Neuronal stem cell (in vitro differentiated cells): Measurements from ENCODE around the gene PAX2.

Experiments used
- DNase-seq: peaks from one replicate; pipeline ENCODE4 v3.0.0-alpha.2; 2013; ENCODE audit warnings: low spot score
- H2AFZ ChIP-seq: one replicate; pipeline ENCODE4 v1.6.1; 2013; ENCODE audit warnings: mild to moderate bottlenecking, low read length, inconsistent platforms
- H2AK5ac ChIP-seq: 2 replicates; pipeline ENCODE4 v1.6.1; 2013; ENCODE audit warnings: low read depth, mild to moderate bottlenecking, inconsistent platforms, low read length, moderate library complexity, mixed read lengths
- H2BK120ac ChIP-seq: 2 replicates; pipeline ENCODE4 v1.6.1; 2013; ENCODE audit warnings: low read depth, mild to moderate bottlenecking, inconsistent platforms, low read length, moderate library complexity, mixed read lengths
- H2BK12ac ChIP-seq: one replicate; pipeline ENCODE4 v1.6.1; 2013; ENCODE audit warnings: low read length, inconsistent platforms
- H2BK15ac ChIP-seq: 2 replicates; pipeline ENCODE4 v1.6.1; 2013; ENCODE audit warnings: mild to moderate bottlenecking, low read length, inconsistent platforms, mixed read lengths
- H2BK5ac ChIP-seq: one replicate; pipeline ENCODE4 v1.6.1; 2013; ENCODE audit warnings: inconsistent platforms, mild to moderate bottlenecking, low read length, moderate library complexity
- H3K14ac ChIP-seq: one replicate; pipeline ENCODE4 v1.6.1; 2013; ENCODE audit warnings: low read length, inconsistent platforms
- H3K18ac ChIP-seq: 2 replicates; pipeline ENCODE4 v1.6.1; 2013; ENCODE audit warnings: low read length, inconsistent platforms
- H3K23ac ChIP-seq: 2 replicates; pipeline ENCODE4 v1.6.1; 2013; ENCODE audit warnings: low read depth, mild to moderate bottlenecking, mixed read lengths, low read length, inconsistent platforms; ENCODE audit not compliant: poor library complexity
- H3K27ac ChIP-seq: replicated peaks from 3 replicates; pipeline ENCODE4 v1.5.1; 2013; ENCODE audit warnings: low read length, inconsistent platforms
- H3K27me3 ChIP-seq, 3 experiments: 2 replicates each; pipeline ENCODE4 v1.6.1; 2013; ENCODE audit warnings: low read length in 3 of 3, mild to moderate bottlenecking in 2 of 3, inconsistent platforms in 1 of 3, low read depth in 1 of 3, mixed read lengths in 1 of 3, moderate library complexity in 1 of 3; ENCODE audit not compliant: control insufficient read depth in 3 of 3, insufficient read depth in 3 of 3
- H3K36me3 ChIP-seq, 2 donors: replicated peaks in 1 of 2; 2 replicates each; pipeline ENCODE4 v1.6.1; 2013; ENCODE audit warnings: low read length in 2 of 2; ENCODE audit not compliant: control insufficient read depth in 2 of 2, insufficient read depth in 2 of 2
- H3K4ac ChIP-seq: 2 replicates; pipeline ENCODE4 v1.6.1; 2013; ENCODE audit warnings: inconsistent platforms, mild to moderate bottlenecking, low read length, moderate library complexity
- H3K4me1 ChIP-seq, 2 donors: 1 replicate in 1 of 2; 2 replicates in 1 of 2; pipeline ENCODE4 v1.6.1; 2013; ENCODE audit warnings: low read length in 2 of 2, low read depth in 1 of 2; ENCODE audit not compliant: control insufficient read depth in 2 of 2, insufficient read depth in 1 of 2
- H3K4me2 ChIP-seq: one replicate; pipeline ENCODE4 v1.6.1; 2013; ENCODE audit warnings: mild to moderate bottlenecking, low read length, inconsistent platforms; ENCODE audit not compliant: insufficient read depth, poor library complexity, severe bottlenecking
- H3K4me3 ChIP-seq, 2 donors: 2 replicates each; pipeline ENCODE4 v1.5.1; 2013; ENCODE audit warnings: low read length in 2 of 2, mild to moderate bottlenecking in 2 of 2, inconsistent platforms in 1 of 2, moderate library complexity in 1 of 2
- H3K79me1 ChIP-seq: one replicate; pipeline ENCODE4 v1.6.1; 2013; ENCODE audit warnings: low read depth, mild to moderate bottlenecking, inconsistent platforms, low read length, moderate library complexity
- H3K9ac ChIP-seq: one replicate; pipeline ENCODE4 v1.6.1; 2013; ENCODE audit warnings: mild to moderate bottlenecking, low read depth, low read length, inconsistent platforms; ENCODE audit not compliant: poor library complexity
- H3K9me3 ChIP-seq, 2 donors: replicated peaks in 1 of 2; 2 replicates each; pipeline versions ENCODE3 to v1.6.1; 2013; ENCODE audit warnings: low read length in 2 of 2, mild to moderate bottlenecking in 2 of 2, inconsistent platforms in 1 of 2, low read depth in 1 of 2, mixed read lengths in 1 of 2, moderate library complexity in 1 of 2; ENCODE audit not compliant: control insufficient read depth in 2 of 2, insufficient read depth in 1 of 2
- H4K8ac ChIP-seq: one replicate; pipeline ENCODE4 v1.6.1; 2013; ENCODE audit warnings: low read depth, mild to moderate bottlenecking, inconsistent platforms, low read length, moderate library complexity
- H4K91ac ChIP-seq: one replicate; pipeline ENCODE4 v1.6.1; 2013; ENCODE audit warnings: low read length, low read depth, mild to moderate bottlenecking, inconsistent platforms; ENCODE audit not compliant: poor library complexity
- WGBS, 2 donors: extraction: QIAGEN DNeasy Blood & Tissue Kit; methylation state at CpG; one replicate each; pipeline ENCODE4 v1.1.7; 2013; ENCODE audit warnings: missing lambda C conversion rate in 2 of 2, mixed read lengths in 1 of 2; ENCODE audit not compliant: insufficient read length in 2 of 2, insufficient replicate concordance in 1 of 2; ENCODE audit errors: extremely low coverage in 2 of 2; 5-methylcytosine and 5-hydroxymethylcytosine counted together

The PAX2 gene

GRCh38 chr10:100750291-100751210, 5.2 kb downstream of the PAX2 start:
- Histone ChIP-seq H3K4me1 (peaks cover 2 to 4% of the 10 kb centered on the region in 2 donors), H3K14ac (no peak overlapping the region), H2AFZ (no peak overlapping the region), H2BK12ac (no peak overlapping the region), H3K4me2 (no peak overlapping the region), H3K27me3 (peaks cover 45 to 100% (median 91%) of the 10 kb centered on the region in 3 experiments), H3K4ac (no peak overlapping the region), H3K79me1 (peaks cover 3% of the 10 kb centered on the region), H3K36me3 (no peaks in the 10 kb centered on the region), H2BK5ac (no peak overlapping the region), H3K9me3 (peaks cover 0 to 6% of the 10 kb centered on the region in 2 donors), H3K23ac (no peak overlapping the region), H3K27ac (no peak overlapping the region), H4K8ac (no peak overlapping the region), H2AK5ac (no peak overlapping the region), H2BK120ac (no peak overlapping the region), H4K91ac (no peak overlapping the region), H2BK15ac (peak overlapping the region; percentile 10), H3K18ac (peak overlapping the region; percentile 49), H3K4me3 (no peak overlapping the region), H3K9ac (no peak overlapping the region)
- WGBS, 2 donors = no CpG with 5 or more reads among the region's 37 CpGs
- no peak for DNase-seq

DNA sequence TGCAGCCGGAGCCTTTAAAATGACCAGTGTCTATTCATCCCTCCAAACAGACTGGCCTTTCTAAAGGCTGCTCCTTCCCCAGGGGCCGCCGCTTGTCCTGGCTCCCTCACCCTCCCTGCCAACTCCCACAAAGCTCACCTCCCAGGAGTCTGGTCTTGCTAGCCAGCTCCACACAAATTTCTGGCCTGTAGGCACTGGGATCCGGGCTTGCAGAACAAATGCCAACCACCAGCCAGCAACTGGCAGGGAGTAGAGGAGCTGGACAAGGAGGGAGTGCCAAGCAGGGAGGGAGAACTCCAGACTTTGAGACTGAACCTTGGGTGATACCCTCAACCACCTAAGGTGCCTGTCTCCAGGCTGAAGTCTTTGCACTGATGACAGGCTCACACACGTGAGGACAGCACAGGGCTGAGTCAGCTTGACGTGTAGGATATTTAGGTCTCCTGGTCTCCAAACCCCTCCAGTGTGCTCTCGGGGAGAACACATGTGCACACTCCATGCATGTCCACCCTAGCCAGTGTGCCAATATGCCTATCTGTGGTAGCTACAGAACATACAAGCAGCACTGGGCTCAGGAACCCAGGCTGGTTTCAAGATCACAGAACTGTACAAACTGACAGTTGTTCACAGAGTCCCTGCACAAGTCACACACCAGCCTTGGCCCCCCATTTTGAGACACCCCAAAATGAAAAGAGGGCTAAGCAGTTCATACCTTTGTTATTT, 6.0 kb downstream of the PAX2 start:
- H2AFZ ChIP-seq = no peak overlapping the region
- H4K91ac ChIP-seq = no peak overlapping the region
- no peak overlapping the region for H3K27ac ChIP-seq
- WGBS, 2 donors = no CpG with 5 or more reads among the region's 7 CpGs
- H3K4me1 ChIP-seq = peaks cover 0 to 3% of the 10 kb centered on the region in 2 donors
- no peak for DNase-seq
- H2BK12ac ChIP-seq = no peak overlapping the region
- no peak overlapping the region for H3K23ac ChIP-seq
- H3K9me3 ChIP-seq = peaks cover 0 to 6% of the 10 kb centered on the region in 2 donors
- no peaks in the 10 kb centered on the region for H3K36me3 ChIP-seq
- no peak overlapping the region for H2BK5ac ChIP-seq
- H2BK120ac ChIP-seq = no peak overlapping the region
- H3K18ac ChIP-seq = peak overlapping the region; percentile 5
- no peak overlapping the region for H2AK5ac ChIP-seq
- H3K4ac ChIP-seq = no peak overlapping the region
- no peak overlapping the region for H3K14ac ChIP-seq
- no peak overlapping the region for H4K8ac ChIP-seq
- peaks cover 3% of the 10 kb centered on the region for H3K79me1 ChIP-seq
- no peak overlapping the region for H3K9ac ChIP-seq
- no peak overlapping the region for H3K4me2 ChIP-seq
- H3K27me3 ChIP-seq = peaks cover 45 to 100% (median 88%) of the 10 kb centered on the region in 3 experiments
- no peak overlapping the region for H2BK15ac ChIP-seq
- H3K4me3 ChIP-seq = peak overlapping the region in 1 of 2 donors; percentile 37

DNA sequence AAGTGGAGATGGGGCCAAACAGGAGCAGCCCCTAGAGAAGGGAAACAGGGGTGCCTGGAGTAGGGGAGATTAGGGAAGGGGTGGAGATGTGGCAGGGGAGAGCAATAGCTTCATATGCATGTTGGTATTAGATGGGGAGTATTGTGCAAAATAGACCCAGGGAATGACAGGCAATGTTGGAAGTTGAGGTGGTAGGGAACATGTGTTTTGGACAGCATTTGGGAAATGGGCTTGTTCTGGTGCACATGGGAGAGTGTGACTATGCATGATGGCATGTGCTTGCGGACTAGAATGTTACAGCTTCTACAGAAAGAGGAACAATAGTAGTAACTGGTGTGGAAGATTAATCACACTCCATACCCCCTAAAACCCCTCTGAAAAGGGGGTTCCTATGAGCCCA, 10.4 kb downstream of the PAX2 start:
- H2BK12ac ChIP-seq = no peak overlapping the region

GRCh38 chr10:100759331-100759730, 13.9 kb downstream of the PAX2 start:
- no CpG with 5 or more reads among the region's 4 CpGs for WGBS, 2 donors
- Histone ChIP-seq H3K14ac (no peak overlapping the region), H2BK120ac (no peak overlapping the region), H3K23ac (no peak overlapping the region), H3K4me3 (no peak overlapping the region), H3K36me3 (no peaks in the 10 kb centered on the region), H3K27ac (no peak overlapping the region), H2AFZ (no peak overlapping the region), H2BK12ac (no peak overlapping the region), H4K8ac (no peak overlapping the region), H3K4me2 (no peak overlapping the region), H4K91ac (no peak overlapping the region), H3K4ac (no peak overlapping the region), H2AK5ac (no peak overlapping the region), H3K27me3 (peaks cover 0 to 85% (median 23%) of the 10 kb centered on the region in 3 experiments), H3K79me1 (no peaks in the 10 kb centered on the region), H3K18ac (peak overlapping the region; percentile 32), H3K4me1 (no peaks in the 10 kb centered on the region), H2BK5ac (peak overlapping the region; percentile 17), H2BK15ac (no peak overlapping the region), H3K9ac (no peak overlapping the region), H3K9me3 (no peaks in the 10 kb centered on the region)
- DNase-seq = no peak

More for the DNA sequence above, 10.4 kb downstream of the PAX2 start:
- Histone ChIP-seq H4K8ac (no peak overlapping the region), H3K79me1 (no peaks in the 10 kb centered on the region), H3K9ac (no peak overlapping the region), H3K4ac (no peak overlapping the region), H3K36me3 (no peaks in the 10 kb centered on the region), H3K14ac (no peak overlapping the region), H4K91ac (no peak overlapping the region), H3K23ac (no peak overlapping the region), H3K27me3 (peaks cover 11 to 96% (median 56%) of the 10 kb centered on the region in 3 experiments), H3K18ac (no peak overlapping the region), H3K4me2 (no peak overlapping the region), H3K4me3 (no peak overlapping the region), H2BK5ac (no peak overlapping the region), H2AK5ac (no peak overlapping the region), H3K27ac (no peak overlapping the region), H2AFZ (no peak overlapping the region), H2BK120ac (no peak overlapping the region), H3K9me3 (peaks cover 0 to 6% of the 10 kb centered on the region in 2 donors), H2BK15ac (no peak overlapping the region), H3K4me1 (no peaks in the 10 kb centered on the region)
- WGBS, 2 donors = no CpG with 5 or more reads among the region's 1 CpG
- DNase-seq = no peak
